HepG2 (cell line): ENCODE measurements around the gene FANCE. TPM values are rescaled to one million over a fixed set of nuclear protein-coding genes. Genes with fewer than 3 reads are reported as not detected.

Experiments used
- ATF7 ChIP-seq, 2 experiments: fragments of 450-650 bp in 1 of 2; sonication (generic) in 1 of 2; formaldehyde crosslinking in 1 of 2; IDR thresholded peaks; 2 replicates each; pipeline versions ENCODE4 v1.4.0 to v1.6.1; 2016 to 2020; ENCODE audit warnings: antibody characterized with exemption in 1 of 2, mild to moderate bottlenecking in 1 of 2, missing genetic modification reagents in 1 of 2
- GTF3A ChIP-seq: sonication (generic); formaldehyde crosslinking; conservative IDR thresholded peaks from 2 replicates; pipeline ENCODE4 v1.4.0; 2020; ENCODE audit warnings: mild to moderate bottlenecking, missing genetic modification reagents
- HMGA1 ChIP-seq: sonication (generic); formaldehyde crosslinking; conservative IDR thresholded peaks from 2 replicates; pipeline ENCODE4 v1.4.0; 2020; ENCODE audit warnings: missing genetic modification reagents
- HOXA3 ChIP-seq: sonication (generic); formaldehyde crosslinking; IDR thresholded peaks from 2 replicates; pipeline ENCODE4 v1.5.0; 2020; ENCODE audit warnings: missing genetic modification reagents
- KMT2A ChIP-seq: sonication (generic); formaldehyde crosslinking; IDR thresholded peaks from 2 replicates; pipeline ENCODE4 v1.4.0; 2020; ENCODE audit warnings: missing genetic modification reagents
- NFE2L1 ChIP-seq: sonication (generic); formaldehyde crosslinking; IDR thresholded peaks from 2 replicates; pipeline ENCODE4 v1.4.0; 2020; ENCODE audit warnings: missing genetic modification reagents, mild to moderate bottlenecking, borderline replicate concordance
- NFKBIZ ChIP-seq: IDR thresholded peaks from 2 replicates; pipeline ENCODE4 v1.6.1; 2018; ENCODE audit warnings: missing genetic modification reagents, missing compliant biosample characterization
- RBM22 ChIP-seq: fragments of 200-400 bp; formaldehyde crosslinking; optimal IDR thresholded peaks from 2 replicates; pipeline ENCODE3; 2017; ENCODE audit warnings: mild to moderate bottlenecking, low read length, moderate library complexity
- RFX3 ChIP-seq: IDR thresholded peaks from 2 replicates; pipeline ENCODE4 v1.6.1; 2016; ENCODE audit warnings: missing biosample characterization, missing genetic modification reagents
- SIX4 ChIP-seq: sonication (generic); formaldehyde crosslinking; IDR thresholded peaks from 2 replicates; pipeline ENCODE4 v1.4.0; 2020; ENCODE audit warnings: missing genetic modification reagents
- SOX6 ChIP-seq, 2 experiments: fragments of 450-650 bp in 1 of 2; sonication (generic) in 1 of 2; formaldehyde crosslinking in 1 of 2; IDR thresholded peaks; 2 replicates each; pipeline versions ENCODE4 v1.4.0 to v1.6.1; 2017 to 2020; ENCODE audit warnings: antibody characterized with exemption in 1 of 2, mild to moderate bottlenecking in 1 of 2, missing genetic modification reagents in 1 of 2
- TMF1 ChIP-seq: sonication (generic); formaldehyde crosslinking; IDR thresholded peaks from 2 replicates; pipeline ENCODE4 v1.8.1; 2022; ENCODE audit warnings: low read depth, missing genetic modification reagents
- ZFP37 ChIP-seq: sonication (generic); formaldehyde crosslinking; IDR thresholded peaks from 2 replicates; pipeline ENCODE4 v1.4.0; 2020; ENCODE audit warnings: missing genetic modification reagents, borderline replicate concordance
- ZNF205 ChIP-seq: IDR thresholded peaks from 2 replicates; pipeline ENCODE4 v1.6.1; 2018; ENCODE audit warnings: missing biosample characterization, missing genetic modification reagents
- ZNF430 ChIP-seq: sonication (generic); formaldehyde crosslinking; IDR thresholded peaks from 2 replicates; pipeline ENCODE4 v1.9.0; 2021; ENCODE audit warnings: mild to moderate bottlenecking, missing genetic modification reagents
- ZNF768 ChIP-seq: sonication (generic); formaldehyde crosslinking; IDR thresholded peaks from 2 replicates; pipeline ENCODE4 v1.4.0; 2020; ENCODE audit warnings: missing genetic modification reagents
- ZNF788 ChIP-seq: sonication (generic); formaldehyde crosslinking; IDR thresholded peaks from 2 replicates; pipeline ENCODE4 v1.5.0; 2020; ENCODE audit warnings: mild to moderate bottlenecking, missing genetic modification reagents, borderline replicate concordance
- ZNF878 ChIP-seq: sonication (generic); formaldehyde crosslinking; IDR thresholded peaks from 2 replicates; pipeline ENCODE4 v1.8.1; 2023; ENCODE audit warnings: mild to moderate bottlenecking, missing genetic modification reagents, moderate library complexity
- ZSCAN12 ChIP-seq: sonication (generic); formaldehyde crosslinking; IDR thresholded peaks from 2 replicates; pipeline ENCODE4 v1.9.0; 2021; ENCODE audit warnings: mild to moderate bottlenecking, missing genetic modification reagents
- polyA plus RNA-seq, 8 experiments: library from polyadenylated mRNA; depleted of rRNA in 3 of 8; stranded (reverse) in 7 of 8; unstranded in 1 of 8; fragments of >200 nt; fragmentation: Illumina TruSeq in 4 of 8; extraction: Trizol in 4 of 8; gene quantifications; 2 replicates each; pipeline versions ENCODE4 v1.2.1 to v1.2.3, GENCODE V29; 2011 to 2016; ENCODE audit warnings: low read depth in 4 of 8, missing spikeins in 1 of 8, mixed read lengths in 1 of 8; ENCODE audit not compliant: insufficient read depth in 1 of 8
- total RNA-seq, 5 experiments: library from RNA; depleted of rRNA; stranded (reverse); fragments of >200 nt; fragmentation: Illumina TruSeq; extraction: Trizol; gene quantifications; 2 replicates each; pipeline ENCODE4 v1.2.3, GENCODE V29; 2016; ENCODE audit warnings: low read depth in 1 of 5
- TF ChIP-seq, protein P1 (sequence below): fragments of 450-650 bp; IDR thresholded peaks from 2 replicates; pipeline ENCODE4 v1.6.1; 2017; ENCODE audit warnings: mild to moderate bottlenecking
- TF ChIP-seq, protein P2 (sequence below): sonication (generic); formaldehyde crosslinking; IDR thresholded peaks from 2 replicates; pipeline ENCODE4 v1.4.0; 2020; ENCODE audit warnings: mild to moderate bottlenecking, missing genetic modification reagents
- TF ChIP-seq, protein P3 (sequence below): sonication (generic); formaldehyde crosslinking; IDR thresholded peaks from 2 replicates; pipeline ENCODE4 v1.5.0; 2020; ENCODE audit warnings: missing genetic modification reagents, mild to moderate bottlenecking, borderline replicate concordance
- TF ChIP-seq, protein P4 (sequence below): sonication (generic); formaldehyde crosslinking; IDR thresholded peaks from 2 replicates; pipeline ENCODE4 v1.8.0; 2022; ENCODE audit warnings: mild to moderate bottlenecking, missing genetic modification reagents, borderline replicate concordance

FANCE gene
- total and polyA plus RNA-seq, 2 of the 13 experiments (the other 11 are each of a cell fraction or from before 2014, with no cell fraction given) = 7.1 to 11.2 TPM

DNA sequence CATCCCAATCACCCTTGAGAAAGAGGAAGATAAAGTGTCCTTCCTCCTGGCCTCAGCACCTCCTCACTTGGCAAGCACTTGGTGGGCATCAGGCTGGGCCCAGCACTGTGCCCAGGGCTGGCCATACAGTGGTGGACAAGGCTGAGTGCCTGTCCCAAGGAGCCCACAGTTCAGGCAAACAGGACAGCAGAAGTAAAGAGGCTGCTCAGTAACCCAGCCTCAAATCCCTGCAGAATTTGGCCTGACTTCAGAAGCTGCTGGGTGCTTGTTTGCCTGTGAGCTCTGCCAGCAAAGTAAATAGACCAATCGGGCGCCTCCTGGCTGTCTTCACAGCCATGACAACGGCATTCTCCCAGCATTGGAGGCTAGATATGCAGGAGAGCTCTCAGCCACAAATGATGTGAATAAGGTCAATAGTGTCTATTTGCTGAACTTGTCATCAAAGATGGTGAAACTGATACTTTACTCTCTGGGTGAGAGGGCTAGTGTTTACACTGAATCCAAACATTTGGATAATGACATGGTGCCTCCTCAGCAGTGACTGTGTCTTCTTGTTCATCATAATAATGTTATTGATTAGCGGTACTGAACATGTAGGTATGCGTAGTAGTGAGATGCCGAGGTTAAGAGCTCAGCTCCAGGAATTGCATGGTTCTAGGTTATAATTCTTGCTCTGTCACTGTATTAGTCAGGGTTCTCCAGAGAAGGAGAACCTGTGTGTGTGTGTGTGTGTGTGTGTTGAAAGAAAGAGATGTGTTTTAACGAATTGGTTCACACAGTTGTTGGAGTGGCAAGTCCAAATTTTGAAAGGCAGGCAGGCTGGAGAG, 36.9 kb upstream of the FANCE start (continued):
- TF ChIP-seq ZSCAN12 (no peak), RFX3 (peak; percentile 47; the same call in 1 of the 2 replicates), HMGA1 (CRISPR knock-in tag) (no peak), HOXA3 (CRISPR knock-in tag) (peak; percentile 89; the same call in 1 of the 2 replicates), ZNF430 (CRISPR knock-in tag) (peak; percentile 91), SIX4 (peak; percentile 87), GTF3A (CRISPR knock-in tag) (no peak), SOX6 (IDR thresholded peaks at IDR 0.05) (no peak), SOX6 (CRISPR knock-in tag; IDR thresholded peaks at IDR 0.05) (peak; percentile 98), RBM22 (peak; percentile 66), ATF7 (IDR thresholded peaks at IDR 0.05) (peak; percentile 67; the same call in 1 of the 2 replicates), ATF7 (CRISPR knock-in tag; IDR thresholded peaks at IDR 0.05) (peak; percentile 50; the same call in 1 of the 2 replicates), NFE2L1 (CRISPR knock-in tag) (no peak), ZNF788 (CRISPR knock-in tag) (peak; percentile 78; the same call in 1 of the 2 replicates), KMT2A (0 out of 2 replicates have a peak, but pooled peaks have one; percentile 36), ZNF878 (CRISPR knock-in tag) (peak; percentile 65; the same call in 1 of the 2 replicates), NFKBIZ (CRISPR knock-in tag) (peak; percentile 87), ZNF205 (peak; percentile 98), TMF1 (no peak), ZFP37 (0 out of 2 replicates have a peak, but pooled peaks have one; percentile 51), ZNF768 (peak; percentile 24)
- TF ChIP-seq, protein P1, sequence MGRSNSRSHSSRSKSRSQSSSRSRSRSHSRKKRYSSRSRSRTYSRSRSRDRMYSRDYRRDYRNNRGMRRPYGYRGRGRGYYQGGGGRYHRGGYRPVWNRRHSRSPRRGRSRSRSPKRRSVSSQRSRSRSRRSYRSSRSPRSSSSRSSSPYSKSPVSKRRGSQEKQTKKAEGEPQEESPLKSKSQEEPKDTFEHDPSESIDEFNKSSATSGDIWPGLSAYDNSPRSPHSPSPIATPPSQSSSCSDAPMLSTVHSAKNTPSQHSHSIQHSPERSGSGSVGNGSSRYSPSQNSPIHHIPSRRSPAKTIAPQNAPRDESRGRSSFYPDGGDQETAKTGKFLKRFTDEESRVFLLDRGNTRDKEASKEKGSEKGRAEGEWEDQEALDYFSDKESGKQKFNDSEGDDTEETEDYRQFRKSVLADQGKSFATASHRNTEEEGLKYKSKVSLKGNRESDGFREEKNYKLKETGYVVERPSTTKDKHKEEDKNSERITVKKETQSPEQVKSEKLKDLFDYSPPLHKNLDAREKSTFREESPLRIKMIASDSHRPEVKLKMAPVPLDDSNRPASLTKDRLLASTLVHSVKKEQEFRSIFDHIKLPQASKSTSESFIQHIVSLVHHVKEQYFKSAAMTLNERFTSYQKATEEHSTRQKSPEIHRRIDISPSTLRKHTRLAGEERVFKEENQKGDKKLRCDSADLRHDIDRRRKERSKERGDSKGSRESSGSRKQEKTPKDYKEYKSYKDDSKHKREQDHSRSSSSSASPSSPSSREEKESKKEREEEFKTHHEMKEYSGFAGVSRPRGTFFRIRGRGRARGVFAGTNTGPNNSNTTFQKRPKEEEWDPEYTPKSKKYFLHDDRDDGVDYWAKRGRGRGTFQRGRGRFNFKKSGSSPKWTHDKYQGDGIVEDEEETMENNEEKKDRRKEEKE = no peak
- TF ChIP-seq, protein P2, sequence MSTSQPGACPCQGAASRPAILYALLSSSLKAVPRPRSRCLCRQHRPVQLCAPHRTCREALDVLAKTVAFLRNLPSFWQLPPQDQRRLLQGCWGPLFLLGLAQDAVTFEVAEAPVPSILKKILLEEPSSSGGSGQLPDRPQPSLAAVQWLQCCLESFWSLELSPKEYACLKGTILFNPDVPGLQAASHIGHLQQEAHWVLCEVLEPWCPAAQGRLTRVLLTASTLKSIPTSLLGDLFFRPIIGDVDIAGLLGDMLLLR = no peak
- TF ChIP-seq, protein P3, sequence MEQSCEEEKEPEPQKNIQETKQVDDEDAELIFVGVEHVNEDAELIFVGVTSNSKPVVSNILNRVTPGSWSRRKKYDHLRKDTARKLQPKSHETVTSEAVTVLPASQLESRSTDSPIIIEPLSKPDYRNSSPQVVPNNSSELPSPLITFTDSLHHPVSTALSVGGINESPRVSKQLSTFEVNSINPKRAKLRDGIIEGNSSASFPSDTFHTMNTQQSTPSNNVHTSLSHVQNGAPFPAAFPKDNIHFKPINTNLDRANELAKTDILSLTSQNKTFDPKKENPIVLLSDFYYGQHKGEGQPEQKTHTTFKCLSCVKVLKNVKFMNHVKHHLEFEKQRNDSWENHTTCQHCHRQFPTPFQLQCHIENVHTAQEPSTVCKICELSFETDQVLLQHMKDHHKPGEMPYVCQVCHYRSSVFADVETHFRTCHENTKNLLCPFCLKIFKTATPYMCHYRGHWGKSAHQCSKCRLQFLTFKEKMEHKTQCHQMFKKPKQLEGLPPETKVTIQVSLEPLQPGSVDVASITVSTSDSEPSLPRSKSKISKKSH (CRISPR knock-in tag) = peak; percentile 55; the same call in 1 of the 2 replicates
- TF ChIP-seq, protein P4, sequence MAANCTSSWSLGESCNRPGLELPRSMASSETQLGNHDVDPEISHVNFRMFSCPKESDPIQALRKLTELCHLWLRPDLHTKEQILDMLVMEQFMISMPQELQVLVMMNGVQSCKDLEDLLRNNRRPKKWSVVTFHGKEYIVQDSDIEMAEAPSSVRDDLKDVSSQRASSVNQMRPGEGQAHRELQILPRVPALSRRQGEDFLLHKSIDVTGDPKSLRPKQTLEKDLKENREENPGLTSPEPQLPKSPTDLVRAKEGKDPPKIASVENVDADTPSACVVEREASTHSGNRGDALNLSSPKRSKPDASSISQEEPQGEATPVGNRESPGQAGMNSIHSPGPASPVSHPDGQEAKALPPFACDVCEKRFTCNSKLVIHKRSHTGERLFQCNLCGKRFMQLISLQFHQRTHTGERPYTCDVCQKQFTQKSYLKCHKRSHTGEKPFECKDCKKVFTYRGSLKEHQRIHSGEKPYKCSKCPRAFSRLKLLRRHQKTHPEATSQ (CRISPR knock-in tag) = peak; percentile 90
